ENCODE data around the gene PRR23A.

PRR23A gene

DNA sequence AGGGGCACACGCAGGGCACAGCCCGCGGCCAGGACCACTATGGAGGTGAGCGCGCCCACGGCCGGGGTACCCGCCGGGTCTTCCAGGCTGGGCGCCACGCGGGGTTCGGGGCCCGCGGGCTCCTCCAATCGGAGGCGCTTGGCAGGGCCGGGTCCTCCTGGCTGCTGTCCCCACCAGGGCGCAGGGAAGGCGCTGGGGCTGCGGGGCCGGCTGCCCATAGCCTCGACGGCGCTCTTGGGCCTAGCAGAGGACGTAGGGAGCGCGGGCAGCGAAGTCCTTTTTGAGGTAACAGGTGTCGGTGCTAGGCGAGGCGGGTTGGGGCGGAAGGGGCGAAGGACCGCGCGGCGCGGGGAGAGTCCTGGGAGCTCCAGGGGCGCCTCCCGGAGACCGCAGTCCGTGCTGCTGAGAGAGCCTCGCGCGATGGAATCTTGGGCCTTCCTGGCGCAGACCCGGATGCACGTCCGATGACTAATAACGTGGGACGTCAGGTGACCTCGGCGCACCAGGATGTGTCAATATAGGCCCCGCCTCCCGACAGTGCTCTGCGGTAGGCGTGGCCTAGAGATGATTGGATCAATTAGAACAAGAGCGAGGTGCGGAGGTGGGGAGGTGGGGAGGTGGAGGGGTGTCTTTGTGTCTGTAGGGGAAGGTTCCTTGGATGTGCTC, at the start of gene PRR23A:
PRR23A (minus strand) TSS at position 218 of the 666 bp plus-strand sequence; CDS start at position 218, 0 bp downstream.
- no peak for DNase-seq (ENCODE audit: low read depth)
- no peak within 1 kb of the TSS for H3K4me3 ChIP-seq (ENCODE audit: low read depth, low read length)
- TF ChIP-seq, protein P1, sequence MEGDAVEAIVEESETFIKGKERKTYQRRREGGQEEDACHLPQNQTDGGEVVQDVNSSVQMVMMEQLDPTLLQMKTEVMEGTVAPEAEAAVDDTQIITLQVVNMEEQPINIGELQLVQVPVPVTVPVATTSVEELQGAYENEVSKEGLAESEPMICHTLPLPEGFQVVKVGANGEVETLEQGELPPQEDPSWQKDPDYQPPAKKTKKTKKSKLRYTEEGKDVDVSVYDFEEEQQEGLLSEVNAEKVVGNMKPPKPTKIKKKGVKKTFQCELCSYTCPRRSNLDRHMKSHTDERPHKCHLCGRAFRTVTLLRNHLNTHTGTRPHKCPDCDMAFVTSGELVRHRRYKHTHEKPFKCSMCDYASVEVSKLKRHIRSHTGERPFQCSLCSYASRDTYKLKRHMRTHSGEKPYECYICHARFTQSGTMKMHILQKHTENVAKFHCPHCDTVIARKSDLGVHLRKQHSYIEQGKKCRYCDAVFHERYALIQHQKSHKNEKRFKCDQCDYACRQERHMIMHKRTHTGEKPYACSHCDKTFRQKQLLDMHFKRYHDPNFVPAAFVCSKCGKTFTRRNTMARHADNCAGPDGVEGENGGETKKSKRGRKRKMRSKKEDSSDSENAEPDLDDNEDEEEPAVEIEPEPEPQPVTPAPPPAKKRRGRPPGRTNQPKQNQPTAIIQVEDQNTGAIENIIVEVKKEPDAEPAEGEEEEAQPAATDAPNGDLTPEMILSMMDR (IDR thresholded peaks at IDR 0.05; ENCODE audit: low read depth, low read length): no peak
- TF ChIP-seq MYC (IDR thresholded peaks at IDR 0.05; ENCODE audit: low read depth, low read length) (no peak), POLR2A (IDR thresholded peaks at IDR 0.05; ENCODE audit: extremely low read depth, insufficient read length) (no peak)
- TF ChIP-seq, protein P2, sequence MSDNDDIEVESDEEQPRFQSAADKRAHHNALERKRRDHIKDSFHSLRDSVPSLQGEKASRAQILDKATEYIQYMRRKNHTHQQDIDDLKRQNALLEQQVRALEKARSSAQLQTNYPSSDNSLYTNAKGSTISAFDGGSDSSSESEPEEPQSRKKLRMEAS (IDR thresholded peaks at IDR 0.05; ENCODE audit: low read depth, low read length): no peak

DNA sequence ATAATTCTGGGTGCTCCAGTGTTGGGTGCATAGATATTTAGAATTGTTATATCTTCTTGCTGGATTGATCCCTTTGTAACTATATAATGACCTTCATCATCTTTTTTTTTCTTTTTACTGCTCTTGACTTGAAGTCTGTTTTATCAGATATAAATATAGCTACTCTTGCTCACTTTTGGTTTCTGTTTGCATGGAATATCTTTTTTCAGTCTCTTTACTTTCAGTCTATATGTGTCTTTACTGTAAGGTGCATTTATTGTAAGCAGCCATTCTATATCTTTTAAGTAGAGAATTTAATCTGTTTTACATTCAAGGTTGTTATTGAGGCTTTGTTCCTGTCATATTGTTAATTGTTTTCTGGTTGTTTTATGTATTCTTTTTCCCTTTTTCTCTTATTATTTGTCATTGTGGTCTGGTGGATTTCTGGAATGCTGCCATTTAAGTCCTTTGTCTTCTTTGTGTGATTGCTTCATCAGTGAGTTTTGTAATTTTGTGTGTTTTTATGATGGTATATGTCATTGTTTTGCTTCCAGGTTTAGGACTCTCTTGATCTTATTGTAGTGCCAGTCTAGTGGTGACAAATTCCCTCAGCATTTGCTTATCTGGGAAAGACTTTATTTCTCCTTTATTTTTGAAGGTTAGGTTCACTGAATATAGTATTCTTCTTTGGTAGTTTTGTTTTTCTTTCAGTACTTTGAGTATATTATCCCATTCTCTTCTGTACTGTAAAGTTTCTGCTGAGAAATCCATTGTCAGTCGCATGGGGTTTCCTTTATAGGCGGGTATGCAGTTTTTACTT, 46.9 kb upstream of the PRR23A start:
- no peak overlapping the region for H3K4me3 ChIP-seq (ENCODE audit: low read depth, low read length)
- no peak for TF ChIP-seq MYC (IDR thresholded peaks at IDR 0.05; ENCODE audit: low read depth, low read length)
- TF ChIP-seq, protein P1 (IDR thresholded peaks at IDR 0.05; ENCODE audit: low read depth, low read length): no peak
- TF ChIP-seq, protein P2 (IDR thresholded peaks at IDR 0.05; ENCODE audit: low read depth, low read length): no peak
- TF ChIP-seq POLR2A (IDR thresholded peaks at IDR 0.05; ENCODE audit: extremely low read depth, insufficient read length): no peak
- DNase-seq (ENCODE audit: low read depth): no peak

DNA sequence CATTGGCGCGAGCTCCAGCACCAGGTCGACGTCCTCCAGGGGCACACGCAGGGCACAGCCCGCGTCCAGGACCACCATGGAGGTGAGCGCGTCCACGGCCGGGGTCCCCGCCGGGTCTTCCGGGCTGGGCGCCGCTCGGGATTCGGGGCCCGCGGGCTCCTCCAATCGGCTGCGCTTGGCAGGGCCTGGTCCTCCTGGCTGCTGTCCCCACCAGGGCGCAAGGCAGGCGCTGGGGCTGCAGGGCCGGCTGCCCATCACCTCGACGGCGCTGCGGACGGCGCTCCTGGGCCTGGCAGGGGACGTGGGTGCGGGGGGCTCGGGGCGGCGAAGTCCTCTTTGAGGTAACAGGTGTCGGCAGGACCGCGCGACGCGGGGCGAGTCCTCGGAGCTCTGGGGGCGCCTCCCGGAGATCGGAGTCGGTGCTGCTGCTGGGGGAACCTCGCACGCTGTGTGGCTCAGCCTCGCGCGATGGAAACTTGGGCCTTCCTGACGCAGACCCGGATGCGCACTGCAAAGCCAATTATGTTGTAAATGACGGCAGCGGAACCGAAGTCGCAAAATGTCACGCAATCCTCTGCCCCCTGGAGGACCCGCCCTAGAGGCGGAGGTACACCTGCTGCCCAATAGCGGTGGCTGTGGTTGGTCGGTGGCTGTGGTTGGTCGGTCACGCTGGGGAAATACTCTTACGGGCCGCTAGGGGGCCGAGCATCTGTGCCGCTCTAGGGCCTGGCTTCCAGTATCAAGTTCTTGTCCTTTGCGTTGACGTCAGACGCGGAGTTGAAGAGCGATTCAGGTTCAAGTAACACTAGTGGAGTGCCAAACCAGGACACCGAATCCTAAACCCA, 38.5 kb upstream of the PRR23A start, which contains the start of gene PRR23C:
PRR23C (minus strand) TSS at position 527 of the 845 bp plus-strand sequence; CDS start at position 255, 272 bp downstream.
- no peak for DNase-seq (ENCODE audit: low read depth)
- TF ChIP-seq MYC (IDR thresholded peaks at IDR 0.05; ENCODE audit: low read depth, low read length): no peak
- TF ChIP-seq, protein P2 (IDR thresholded peaks at IDR 0.05; ENCODE audit: low read depth, low read length): no peak
- no peak for TF ChIP-seq POLR2A (IDR thresholded peaks at IDR 0.05; ENCODE audit: extremely low read depth, insufficient read length)
- TF ChIP-seq, protein P1 (IDR thresholded peaks at IDR 0.05; ENCODE audit: low read depth, low read length): no peak
- no peak within 1 kb of the TSS for H3K4me3 ChIP-seq (ENCODE audit: low read depth, low read length)

DNA sequence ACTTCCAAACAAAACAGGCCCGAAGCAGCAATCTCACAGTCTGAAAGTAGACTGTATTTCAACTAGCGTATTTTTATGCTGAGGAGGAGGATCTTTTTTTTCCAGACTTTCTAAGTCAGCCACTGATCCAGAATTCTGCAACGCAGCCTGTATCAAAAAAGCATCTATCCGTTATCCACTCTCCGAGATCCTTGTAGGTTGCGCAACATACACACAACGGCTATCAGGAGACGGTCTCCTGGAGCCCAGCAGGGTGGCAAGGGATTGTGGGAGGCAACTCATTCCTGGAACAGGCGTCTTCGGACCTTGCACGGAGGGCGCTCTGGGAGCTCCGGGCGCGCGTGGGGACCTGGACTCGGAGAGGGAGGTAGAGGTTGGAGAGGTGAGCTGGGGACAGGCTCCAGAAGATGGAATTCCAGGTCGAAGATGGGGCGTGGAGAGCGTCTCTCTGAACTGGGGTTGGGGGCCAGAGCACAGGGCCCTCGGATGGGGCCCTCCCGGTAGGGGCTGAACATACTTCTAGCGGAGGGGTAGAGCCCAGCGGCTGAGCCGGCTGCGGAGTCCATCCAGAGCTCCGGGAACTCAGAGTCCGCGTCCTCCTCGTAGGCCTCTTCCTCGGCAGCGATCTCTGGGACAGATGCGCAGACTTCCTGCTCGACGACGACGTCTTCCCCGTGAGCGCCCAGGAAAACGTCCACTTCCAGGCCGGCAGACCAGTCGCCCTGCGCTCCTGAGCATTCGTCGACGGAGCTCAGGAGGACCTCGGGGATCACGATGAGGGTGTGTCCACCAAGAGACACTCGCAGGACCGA, 37.7 kb upstream of the PRR23A start:
- H3K4me3 ChIP-seq (ENCODE audit: low read depth, low read length): no peak overlapping the region
- TF ChIP-seq, protein P1 (IDR thresholded peaks at IDR 0.05; ENCODE audit: low read depth, low read length): no peak
- TF ChIP-seq POLR2A (IDR thresholded peaks at IDR 0.05; ENCODE audit: extremely low read depth, insufficient read length): no peak
- TF ChIP-seq MYC (IDR thresholded peaks at IDR 0.05; ENCODE audit: low read depth, low read length): no peak
- TF ChIP-seq, protein P2 (IDR thresholded peaks at IDR 0.05; ENCODE audit: low read depth, low read length): no peak
- no peak for DNase-seq (ENCODE audit: low read depth)

DNA sequence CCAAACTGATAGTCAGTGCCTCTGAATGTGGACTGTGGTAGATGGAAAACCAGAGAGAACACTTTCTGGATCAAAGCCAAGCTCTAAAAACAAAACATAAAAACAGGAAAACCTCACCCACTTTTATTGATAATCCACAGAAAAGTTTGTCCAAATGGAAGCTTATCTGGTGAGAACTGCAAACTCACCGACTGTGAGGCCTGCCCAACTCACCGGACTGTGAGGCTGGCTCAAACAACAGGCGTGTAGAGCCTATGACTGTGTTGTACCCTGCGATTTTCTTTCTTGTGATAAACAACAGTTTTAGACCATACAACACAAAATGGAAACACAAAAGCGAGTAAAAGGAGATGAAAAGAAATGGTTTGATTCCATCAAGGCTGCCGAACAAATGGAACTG, 31.4 kb upstream of the PRR23A start:
- TF ChIP-seq POLR2A (IDR thresholded peaks at IDR 0.05; ENCODE audit: extremely low read depth, insufficient read length) (no peak), MYC (IDR thresholded peaks at IDR 0.05; ENCODE audit: low read depth, low read length) (no peak)
- TF ChIP-seq, protein P1 (IDR thresholded peaks at IDR 0.05; ENCODE audit: low read depth, low read length): no peak
- TF ChIP-seq, protein P2 (IDR thresholded peaks at IDR 0.05; ENCODE audit: low read depth, low read length): no peak
- DNase-seq (ENCODE audit: low read depth): no peak
- no peak overlapping the region for H3K4me3 ChIP-seq (ENCODE audit: low read depth, low read length)
